ENCODE results near the gene FZD2. TPM values are rescaled to one million over a fixed set of nuclear protein-coding genes. Genes with fewer than 3 reads are reported as not detected.

FZD2 gene
- total and polyA plus RNA-seq, 2 of the 8 experiments (the other 6 are each of a cell fraction or from before 2014, with no cell fraction given): 17.6 to 86.7 TPM

GRCh38 chr17:44547625-44548267 is 9.5 kb upstream of the FZD2 start (continued):
- TF ChIP-seq CTCF (IDR thresholded peaks at IDR 0.05; ENCODE audit: control extremely low read depth in 1 of 3, insufficient read depth in 1 of 3, low read depth in 1 of 3, low read length in 3 of 3) (no peak), SP4 (IDR thresholded peaks at IDR 0.05; ENCODE audit: low read length) (no peak), CHD7 (IDR thresholded peaks at IDR 0.05; ENCODE audit: insufficient replicate concordance, low read length) (no peak), CEBPB (IDR thresholded peaks at IDR 0.05; ENCODE audit: low read depth, low read length) (no peak), GABPA (IDR thresholded peaks at IDR 0.05; ENCODE audit: borderline replicate concordance, insufficient read depth, low read length) (no peak), BACH1 (IDR thresholded peaks at IDR 0.05; ENCODE audit: low read length) (no peak), NRF1 (IDR thresholded peaks at IDR 0.05; ENCODE audit: low read depth, low read length) (no peak), KDM5A (IDR thresholded peaks at IDR 0.05; ENCODE audit: low read length) (no peak), PHF8 (conservative IDR thresholded peaks at IDR 0.05; ENCODE audit: low read depth, low read length) (no peak)

Measured in H1 (cell line).